ENCODE measurements around the gene AP2A2.
A peak's percentile ranks its signal among the peaks of the same experiment; 100 is the strongest.

AP2A2 gene

DNA sequence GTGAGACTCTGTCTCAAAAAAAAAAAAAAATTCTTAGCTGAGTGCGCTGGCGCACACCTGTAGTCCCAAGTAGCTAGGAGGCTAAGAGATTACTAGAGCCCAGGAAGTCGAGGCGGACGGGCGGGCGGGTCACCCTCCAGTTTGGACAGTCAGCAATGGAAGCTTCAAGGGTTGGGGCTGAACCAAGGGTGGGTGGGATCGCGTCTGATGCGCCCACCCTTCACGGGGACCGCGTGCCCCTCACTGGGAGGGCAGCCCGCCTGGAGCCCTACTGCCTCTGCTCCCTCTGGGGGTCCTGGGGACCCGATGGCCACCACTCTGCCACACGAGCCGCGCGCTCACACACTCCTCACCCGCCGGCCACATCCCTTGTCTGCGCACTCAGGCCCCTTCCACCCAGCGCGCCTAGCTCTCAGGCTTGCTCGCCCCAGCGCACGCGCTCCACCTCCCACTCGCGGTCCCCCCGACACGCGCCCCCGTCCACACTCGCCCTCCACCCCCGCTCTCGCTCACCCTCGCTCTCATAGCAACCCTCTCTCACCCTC lies 15.6 kb upstream of the AP2A2 start:
- Mint-ChIP-seq H3K9me3 (no peaks in the 10 kb centered on the region), H3K36me3 (ENCODE audit: low read depth) (peaks cover 3% of the 10 kb centered on the region), H3K27ac (peak overlapping the region; percentile 73), H3K4me1 (peaks cover 23% of the 10 kb centered on the region), H3K4me3 (peak overlapping the region; percentile 91), H3K27me3 (no peaks in the 10 kb centered on the region)
- no peak for DNase-seq
- ATAC-seq, result peak; percentile 9

- Mint-ChIP-seq H3K27me3 (no peaks in the 10 kb centered on the region), H3K4me3 (peak within 1 kb of the TSS; percentile 91), H3K27ac (peak within 1 kb of the TSS; percentile 96), H3K36me3 (ENCODE audit: low read depth) (peaks cover 1% of the 10 kb centered on the region), H3K4me1 (peaks cover 22% of the 10 kb centered on the region), H3K9me3 (no peaks in the 10 kb centered on the region)
- DNase-seq, result peak; percentile 91
- ATAC-seq, result peak; percentile 97
Observed at GRCh38 chr11:910589-911030, 15.1 kb upstream of the AP2A2 start, which contains the start of gene CHID1. CHID1 (minus strand) TSS chr11:910810; CDS start chr11:904816, 5,994 bp downstream.

DNA sequence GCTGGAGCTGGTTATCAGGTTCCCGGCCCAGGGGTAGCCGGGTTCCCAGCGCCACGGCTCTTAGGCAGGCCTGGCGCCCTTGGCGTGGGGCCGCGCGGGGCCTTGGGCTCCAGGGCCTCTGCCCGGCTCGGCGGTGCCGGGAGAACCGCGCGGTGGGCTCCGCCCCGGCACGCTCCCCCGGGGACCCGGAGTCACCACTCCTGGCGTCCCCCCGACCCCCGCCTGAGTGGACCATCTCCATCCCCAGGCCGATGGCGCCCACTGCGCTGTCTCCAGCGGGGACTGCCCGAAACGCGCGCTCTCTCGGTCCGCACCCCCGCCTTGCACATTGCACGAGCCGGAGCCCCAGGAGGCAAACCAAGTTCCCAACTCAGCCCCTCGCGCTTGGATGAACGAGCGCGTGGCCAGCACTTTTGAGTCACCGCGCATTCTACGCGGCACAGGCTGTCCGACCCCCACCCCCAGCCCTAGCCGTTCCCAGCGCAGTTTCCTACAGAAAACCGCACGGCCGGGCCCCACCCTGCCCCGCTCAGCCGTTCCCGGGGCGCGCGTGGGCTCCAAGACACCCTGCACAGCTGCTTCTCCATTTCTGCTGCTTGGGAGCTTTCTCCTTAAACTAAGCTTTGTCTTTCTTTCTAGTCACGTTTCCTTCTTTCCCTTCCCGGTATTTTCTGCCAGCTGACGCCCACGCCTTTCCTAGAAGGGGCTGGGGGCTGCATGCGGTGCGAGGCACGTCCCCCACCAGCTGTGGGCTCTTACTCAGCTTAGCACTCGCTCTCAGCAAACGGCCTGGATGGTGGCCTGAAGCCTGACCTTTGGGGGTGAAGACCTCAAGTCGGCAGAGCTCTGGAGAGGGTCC lies 14.4 kb upstream of the AP2A2 start:
- Mint-ChIP-seq H3K27ac (peak overlapping the region; percentile 96), H3K4me1 (peaks cover 21% of the 10 kb centered on the region), H3K27me3 (no peaks in the 10 kb centered on the region), H3K9me3 (no peaks in the 10 kb centered on the region), H3K36me3 (ENCODE audit: low read depth) (no peaks in the 10 kb centered on the region), H3K4me3 (peak overlapping the region; percentile 87)
- peak; percentile 47 for ATAC-seq
- DNase-seq, result peak; percentile 47

DNA sequence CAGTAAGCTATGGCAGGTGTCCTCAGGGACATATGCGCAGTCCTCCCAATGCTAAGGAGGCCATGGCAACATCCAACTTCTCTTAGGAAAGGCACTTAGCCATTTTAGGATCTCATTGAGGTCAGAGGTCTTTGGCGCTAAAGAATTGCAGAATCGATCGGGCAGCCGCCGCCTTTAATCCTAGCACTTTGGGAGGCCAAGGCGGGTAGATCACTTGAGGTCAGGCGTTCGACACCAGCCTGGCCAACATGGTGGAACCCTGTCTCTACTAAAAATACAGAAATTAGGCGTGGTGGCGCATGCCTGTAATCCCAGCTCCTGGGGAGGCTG lies 13.8 kb upstream of the AP2A2 start:
- no peaks in the 10 kb centered on the region for H3K9me3 Mint-ChIP-seq
- DNase-seq (no peak), ATAC-seq (no peak)
- H3K27me3 Mint-ChIP-seq, result no peaks in the 10 kb centered on the region
- no peaks in the 10 kb centered on the region for H3K36me3 Mint-ChIP-seq (ENCODE audit: low read depth)
- H3K4me1 Mint-ChIP-seq, result peaks cover 21% of the 10 kb centered on the region
- peak overlapping the region; percentile 87 for H3K4me3 Mint-ChIP-seq
- H3K27ac Mint-ChIP-seq, result peak overlapping the region; percentile 96

GRCh38 chr11:912266-912665 lies 13.4 kb upstream of the AP2A2 start:
- no peaks in the 10 kb centered on the region for H3K9me3 Mint-ChIP-seq
- no peaks in the 10 kb centered on the region for H3K36me3 Mint-ChIP-seq (ENCODE audit: low read depth)
- H3K4me3 Mint-ChIP-seq, result peak overlapping the region; percentile 87
- no peak overlapping the region for H3K27ac Mint-ChIP-seq
- no peak for DNase-seq
- ATAC-seq, result no peak
- H3K4me1 Mint-ChIP-seq, result peaks cover 21% of the 10 kb centered on the region
- H3K27me3 Mint-ChIP-seq, result no peaks in the 10 kb centered on the region

GRCh38 chr11:913043-913442 lies 12.6 kb upstream of the AP2A2 start:
- Mint-ChIP-seq H3K4me3 (no peak overlapping the region), H3K9me3 (no peaks in the 10 kb centered on the region), H3K4me1 (peaks cover 18% of the 10 kb centered on the region), H3K27ac (no peak overlapping the region), H3K27me3 (no peaks in the 10 kb centered on the region), H3K36me3 (ENCODE audit: low read depth) (no peaks in the 10 kb centered on the region)
- ATAC-seq, result no peak
- DNase-seq, result no peak

GRCh38 chr11:914204-914603 lies 11.5 kb upstream of the AP2A2 start:
- DNase-seq (no peak), ATAC-seq (no peak)
- no peak overlapping the region for H3K4me3 Mint-ChIP-seq
- no peaks in the 10 kb centered on the region for H3K27me3 Mint-ChIP-seq
- no peak overlapping the region for H3K27ac Mint-ChIP-seq
- H3K9me3 Mint-ChIP-seq, result no peaks in the 10 kb centered on the region
- peaks cover 12% of the 10 kb centered on the region for H3K4me1 Mint-ChIP-seq
- no peaks in the 10 kb centered on the region for H3K36me3 Mint-ChIP-seq (ENCODE audit: low read depth)

- H3K4me3 Mint-ChIP-seq, result no peak overlapping the region
Observed at GRCh38 chr11:914747-915501, 10.7 kb upstream of the AP2A2 start.

DNA sequence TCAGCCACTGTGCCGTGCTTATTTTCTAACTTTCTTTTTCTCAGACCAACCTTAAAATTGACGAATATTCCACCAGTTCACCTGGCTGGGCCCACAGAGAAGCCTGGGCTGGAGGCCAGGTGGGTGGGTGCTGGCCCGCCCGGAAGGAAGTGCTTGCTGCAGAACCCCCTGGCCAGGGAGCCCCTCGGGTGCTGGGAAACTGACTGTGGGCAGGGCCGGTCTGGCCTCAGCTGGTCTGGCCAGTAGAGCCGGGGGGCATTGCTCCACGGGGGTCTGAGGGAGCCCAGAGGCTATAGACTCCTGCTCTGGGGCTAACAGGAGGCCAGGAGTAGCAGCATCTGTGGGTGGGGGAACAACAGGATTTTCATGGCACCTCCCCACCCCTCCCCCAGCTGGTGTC lies 8.2 kb upstream of the AP2A2 start:
- DNase-seq (no peak), ATAC-seq (no peak)
- H3K4me3 Mint-ChIP-seq, result no peak overlapping the region
- H3K4me1 Mint-ChIP-seq, result no peaks in the 10 kb centered on the region
- H3K27ac Mint-ChIP-seq, result no peak overlapping the region
- no peaks in the 10 kb centered on the region for H3K27me3 Mint-ChIP-seq
- no peaks in the 10 kb centered on the region for H3K9me3 Mint-ChIP-seq
- H3K36me3 Mint-ChIP-seq (ENCODE audit: low read depth), result no peaks in the 10 kb centered on the region

More at GRCh38 chr11:914747-915501, 10.7 kb upstream of the AP2A2 start:
- ATAC-seq, result no peak
- Mint-ChIP-seq H3K4me1 (peaks cover 7% of the 10 kb centered on the region), H3K27me3 (no peaks in the 10 kb centered on the region), H3K36me3 (ENCODE audit: low read depth) (no peaks in the 10 kb centered on the region), H3K27ac (no peak overlapping the region), H3K9me3 (no peaks in the 10 kb centered on the region)
- no peak for DNase-seq

GRCh38 chr11:921921-922678 lies 3.6 kb upstream of the AP2A2 start:
- H3K27ac Mint-ChIP-seq, result no peak overlapping the region
- H3K27me3 Mint-ChIP-seq, result no peaks in the 10 kb centered on the region
- H3K4me3 Mint-ChIP-seq, result no peak overlapping the region
- ATAC-seq (no peak), DNase-seq (no peak)
- H3K4me1 Mint-ChIP-seq, result peaks cover 9% of the 10 kb centered on the region
- no peaks in the 10 kb centered on the region for H3K36me3 Mint-ChIP-seq (ENCODE audit: low read depth)
- no peaks in the 10 kb centered on the region for H3K9me3 Mint-ChIP-seq

DNA sequence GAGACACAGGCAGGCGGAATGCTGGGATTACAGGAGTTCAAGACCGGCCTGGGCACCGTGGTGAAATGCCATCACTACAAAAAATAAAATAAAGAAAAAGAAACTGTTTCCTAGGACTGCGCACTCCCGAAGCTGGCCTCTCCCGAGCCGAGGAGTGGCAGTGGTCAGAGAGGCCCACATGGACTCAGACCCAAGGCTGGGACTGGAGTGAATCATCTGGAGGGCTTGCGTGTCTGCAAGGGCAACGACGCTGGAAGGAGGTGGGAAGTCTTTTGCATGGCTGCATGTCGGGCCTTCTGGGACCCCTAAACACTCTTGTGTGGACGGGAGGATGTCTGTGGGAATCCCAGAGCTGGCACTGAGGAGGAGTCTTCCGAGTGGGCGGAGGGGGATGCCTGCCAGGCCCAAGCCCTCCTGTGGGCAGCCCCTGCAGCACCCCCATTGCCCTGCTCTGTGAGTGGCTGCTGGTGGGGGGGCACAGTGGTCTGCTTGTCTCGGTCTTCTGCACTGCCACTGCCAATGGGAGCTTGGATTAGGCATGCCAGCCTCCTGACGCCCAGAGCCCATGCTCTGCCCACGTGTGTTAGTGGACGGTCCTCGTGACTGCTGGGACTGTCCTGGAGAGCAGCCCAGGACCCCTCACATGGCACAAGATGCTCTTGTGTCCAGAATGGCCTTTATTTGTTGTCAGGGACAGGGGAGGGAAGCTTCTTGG lies 1.8 kb upstream of the AP2A2 start:
- H3K27ac Mint-ChIP-seq, result no peak overlapping the region
- DNase-seq (no peak), ATAC-seq (no peak)
- H3K27me3 Mint-ChIP-seq, result no peaks in the 10 kb centered on the region
- H3K9me3 Mint-ChIP-seq, result no peaks in the 10 kb centered on the region
- peaks cover 25% of the 10 kb centered on the region for H3K4me1 Mint-ChIP-seq
- peak overlapping the region; percentile 42 for H3K4me3 Mint-ChIP-seq
- H3K36me3 Mint-ChIP-seq (ENCODE audit: low read depth), result no peaks in the 10 kb centered on the region

DNA sequence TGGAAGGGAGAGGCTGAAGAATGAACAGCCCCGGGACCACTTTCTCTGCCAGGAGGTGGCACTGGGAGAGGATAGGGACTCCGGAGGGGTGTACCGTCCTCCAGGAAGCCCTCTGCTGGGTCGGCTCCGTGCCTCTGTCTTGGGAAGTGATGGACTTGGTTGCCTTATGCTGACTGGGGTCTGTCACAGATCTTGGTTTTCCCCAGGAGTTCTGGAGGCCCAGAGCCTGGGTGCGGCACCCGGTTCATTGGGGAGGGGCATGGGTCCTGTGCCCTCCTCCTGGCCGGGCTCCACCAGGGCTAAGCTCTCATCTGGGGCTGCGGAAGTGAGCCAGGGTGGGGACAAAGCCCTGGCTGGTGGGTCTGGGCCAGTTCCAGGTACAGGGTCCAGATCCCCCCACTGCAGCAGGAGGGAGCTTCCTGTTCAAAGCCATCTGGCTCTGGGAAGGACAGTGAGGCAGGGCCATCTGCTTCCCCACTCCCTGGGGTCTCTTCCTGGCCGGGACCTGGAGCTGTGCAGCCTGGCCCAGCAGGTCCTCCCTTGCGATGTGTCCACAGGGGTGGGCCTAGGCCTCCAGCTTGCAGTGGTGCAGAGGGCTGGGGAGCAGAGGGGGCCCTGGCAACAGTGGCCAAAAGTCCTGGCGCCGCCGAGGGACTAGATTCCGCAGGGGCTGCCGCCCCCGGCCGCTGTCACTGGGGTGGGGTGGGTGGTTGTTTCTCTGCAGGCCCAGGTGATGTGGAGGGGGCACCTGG lies 1.1 kb upstream of the AP2A2 start:
- Mint-ChIP-seq H3K4me1 (peaks cover 25% of the 10 kb centered on the region), H3K27me3 (no peaks in the 10 kb centered on the region), H3K27ac (no peak overlapping the region), H3K4me3 (no peak overlapping the region), H3K9me3 (no peaks in the 10 kb centered on the region), H3K36me3 (ENCODE audit: low read depth) (no peaks in the 10 kb centered on the region)
- ATAC-seq (no peak), DNase-seq (no peak)

GRCh38 chr11:925158-925495 lies 543 bp upstream of the AP2A2 start:
- H3K36me3 Mint-ChIP-seq (ENCODE audit: low read depth), result no peaks in the 10 kb centered on the region
- no peak overlapping the region for H3K27ac Mint-ChIP-seq
- ATAC-seq, result no peak
- peaks cover 26% of the 10 kb centered on the region for H3K4me1 Mint-ChIP-seq
- H3K27me3 Mint-ChIP-seq, result no peaks in the 10 kb centered on the region
- DNase-seq, result no peak
- no peaks in the 10 kb centered on the region for H3K9me3 Mint-ChIP-seq
- no peak overlapping the region for H3K4me3 Mint-ChIP-seq

Measured in activated naive CD8-positive, alpha-beta T cell treated with anti-CD3 and anti-CD28 coated beads, Interleukin-2, amount 50 U/mL, for 24 hours (primary cell).